ENCODE data around the gene GPA33.

DNA sequence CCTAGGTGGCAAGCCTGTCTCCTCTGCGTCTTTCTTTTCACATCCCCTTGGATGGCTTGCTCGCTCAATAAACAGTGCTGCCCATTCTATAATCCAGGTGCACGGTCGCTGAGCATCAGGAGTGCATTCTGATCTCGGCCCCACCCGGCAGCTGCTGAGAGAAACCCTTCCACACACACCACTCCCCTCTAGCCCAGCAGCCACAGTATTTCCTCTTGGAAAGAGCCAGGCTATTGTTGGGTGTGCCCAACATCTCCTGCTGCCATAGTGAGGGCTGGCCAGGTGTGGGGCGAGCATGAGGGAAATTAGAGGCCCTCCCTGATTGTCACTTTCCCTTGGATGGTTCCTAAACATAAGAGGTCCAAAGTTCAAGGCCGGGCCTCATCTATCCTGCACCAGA lies 24.7 kb downstream of the GPA33 start:
- TF ChIP-seq EZH2 (IDR thresholded peaks at IDR 0.05) = no peak
- no peak for TF ChIP-seq POLR2AphosphoS5 (IDR thresholded peaks at IDR 0.05; ENCODE audit: borderline replicate concordance, low read depth, low read length)
